A673 (cell line): ENCODE measurements around the gene ATP10B.

Experiments used
- EZH2 ChIP-seq: fragments of 200-600 bp; sonication (generic); IDR thresholded peaks from 2 replicates; pipeline ENCODE4 v1.6.1; 2017; ENCODE audit warnings: borderline replicate concordance, low read depth, mild to moderate bottlenecking, mixed read lengths, antibody characterized with exemption, low read length; ENCODE audit not compliant: poor library complexity, severe bottlenecking
- TF ChIP-seq, protein P1 (sequence below): fragments of 300-800, 200-600 bp; sonication (generic); conservative IDR thresholded peaks from 2 replicates; pipeline ENCODE4 v1.5.1; 2017; ENCODE audit warnings: low read depth, mild to moderate bottlenecking, antibody characterized with exemption, low read length, moderate library complexity, mixed read lengths

GRCh38 chr5:160773646-160774410 lies 78.2 kb downstream of the ATP10B start:
- TF ChIP-seq, protein P1, sequence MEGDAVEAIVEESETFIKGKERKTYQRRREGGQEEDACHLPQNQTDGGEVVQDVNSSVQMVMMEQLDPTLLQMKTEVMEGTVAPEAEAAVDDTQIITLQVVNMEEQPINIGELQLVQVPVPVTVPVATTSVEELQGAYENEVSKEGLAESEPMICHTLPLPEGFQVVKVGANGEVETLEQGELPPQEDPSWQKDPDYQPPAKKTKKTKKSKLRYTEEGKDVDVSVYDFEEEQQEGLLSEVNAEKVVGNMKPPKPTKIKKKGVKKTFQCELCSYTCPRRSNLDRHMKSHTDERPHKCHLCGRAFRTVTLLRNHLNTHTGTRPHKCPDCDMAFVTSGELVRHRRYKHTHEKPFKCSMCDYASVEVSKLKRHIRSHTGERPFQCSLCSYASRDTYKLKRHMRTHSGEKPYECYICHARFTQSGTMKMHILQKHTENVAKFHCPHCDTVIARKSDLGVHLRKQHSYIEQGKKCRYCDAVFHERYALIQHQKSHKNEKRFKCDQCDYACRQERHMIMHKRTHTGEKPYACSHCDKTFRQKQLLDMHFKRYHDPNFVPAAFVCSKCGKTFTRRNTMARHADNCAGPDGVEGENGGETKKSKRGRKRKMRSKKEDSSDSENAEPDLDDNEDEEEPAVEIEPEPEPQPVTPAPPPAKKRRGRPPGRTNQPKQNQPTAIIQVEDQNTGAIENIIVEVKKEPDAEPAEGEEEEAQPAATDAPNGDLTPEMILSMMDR: no peak
- no peak for TF ChIP-seq EZH2
